SK-N-SH treated with all-trans-retinoic acid at 6 μM for 48 hours (cell line): ENCODE data around the gene PSMA4.
A peak's percentile ranks its signal among the peaks of the same experiment; 100 is the strongest.

ENCODE experiments used
- ATAC-seq: fragments of 200-7000 bp; cut with Tn5 transposase; 3 replicates; pipeline ENCODE4 v1.9.1; 2020; ENCODE audit warnings: mild to moderate bottlenecking, moderate library complexity
- ARNTL ChIP-seq: fragments of 450-650 bp; formaldehyde crosslinking; IDR thresholded peaks from 2 replicates; pipeline ENCODE4 v1.5.0; 2020; ENCODE audit warnings: low read depth, mild to moderate bottlenecking, moderate library complexity, borderline replicate concordance
- BACH2 ChIP-seq: fragments of 250-450 bp; sonication (Bioruptor Pico); IDR thresholded peaks from 2 replicates; pipeline ENCODE4 v1.9.0; 2021; ENCODE audit warnings: mild to moderate bottlenecking, borderline replicate concordance
- CSDC2 ChIP-seq: fragments of 250-450 bp; sonication (Bioruptor Pico); IDR thresholded peaks from 2 replicates; pipeline ENCODE4 v1.5.0; 2020; ENCODE audit warnings: mild to moderate bottlenecking, moderate library complexity
- ESRRG ChIP-seq: fragments of 250-450 bp; sonication (Bioruptor Pico); IDR thresholded peaks from 2 replicates; pipeline ENCODE4 v1.6.1; 2021; ENCODE audit warnings: mild to moderate bottlenecking
- ISL1 ChIP-seq: fragments of 250-450 bp; sonication (Bioruptor Pico); IDR thresholded peaks from 2 replicates; pipeline ENCODE4 v2.1.2; 2022; ENCODE audit warnings: mild to moderate bottlenecking, moderate library complexity
- OSR1 ChIP-seq: fragments of 250-450 bp; sonication (Bioruptor Pico); IDR thresholded peaks from 2 replicates; pipeline ENCODE4 v1.8.0; 2022; ENCODE audit warnings: moderate library complexity, mild to moderate bottlenecking, inconsistent platforms
- PPARA ChIP-seq: fragments of 250-450 bp; sonication (Bioruptor Pico); IDR thresholded peaks from 2 replicates; pipeline ENCODE4 v1.5.0; 2020; ENCODE audit warnings: mild to moderate bottlenecking, borderline replicate concordance
- SNAI2 ChIP-seq: fragments of 250-450 bp; sonication (Bioruptor Pico); IDR thresholded peaks from 2 replicates; pipeline ENCODE4 v1.5.0; 2020; ENCODE audit warnings: mild to moderate bottlenecking, moderate library complexity
- TCF4 ChIP-seq: fragments of 250-450 bp; sonication (Bioruptor Pico); IDR thresholded peaks from 2 replicates; pipeline ENCODE4 v1.8.0; 2021; ENCODE audit warnings: mild to moderate bottlenecking, moderate library complexity, borderline replicate concordance
- TOX ChIP-seq: fragments of 250-450 bp; sonication (Bioruptor Pico); IDR thresholded peaks from 2 replicates; pipeline ENCODE4 v1.8.0; 2021; ENCODE audit warnings: mild to moderate bottlenecking, moderate library complexity, borderline replicate concordance
- ZC3H10 ChIP-seq: fragments of 250-450 bp; sonication (Bioruptor Pico); IDR thresholded peaks from 2 replicates; pipeline ENCODE4 v1.5.1; 2021; ENCODE audit warnings: mild to moderate bottlenecking, moderate library complexity
- ZFP3 ChIP-seq: fragments of 250-450 bp; sonication (Bioruptor Pico); IDR thresholded peaks from 2 replicates; pipeline ENCODE4 v1.5.0; 2020; ENCODE audit warnings: mild to moderate bottlenecking, moderate library complexity
- ZNF565 ChIP-seq: fragments of 450-650 bp; formaldehyde crosslinking; conservative IDR thresholded peaks from 2 replicates; pipeline ENCODE4 v1.5.0; 2020; ENCODE audit warnings: low read depth, mild to moderate bottlenecking, moderate library complexity
- ZNF8 ChIP-seq: fragments of 450-650 bp; formaldehyde crosslinking; IDR thresholded peaks from 2 replicates; pipeline ENCODE4 v1.5.0; 2020; ENCODE audit warnings: mild to moderate bottlenecking, moderate library complexity
- TF ChIP-seq, protein P1 (sequence below): fragments of 250-450 bp; sonication (Bioruptor Pico); IDR thresholded peaks from 2 replicates; pipeline ENCODE4 v1.5.1; 2020; ENCODE audit warnings: low read depth, mild to moderate bottlenecking, moderate library complexity
- TF ChIP-seq, protein P2 (sequence below): fragments of 250-450 bp; sonication (Bioruptor Pico); IDR thresholded peaks from 2 replicates; pipeline ENCODE4 v1.8.0; 2021; ENCODE audit warnings: low read depth, mild to moderate bottlenecking, moderate library complexity, borderline replicate concordance
- TF ChIP-seq, protein P3 (sequence below): fragments of 250-450 bp; sonication (Bioruptor Pico); IDR thresholded peaks from 2 replicates; pipeline ENCODE4 v1.5.1; 2021; ENCODE audit warnings: mild to moderate bottlenecking, moderate library complexity
- TF ChIP-seq, protein P4 (sequence below): fragments of 250-450 bp; sonication (Bioruptor Pico); IDR thresholded peaks from 2 replicates; pipeline ENCODE4 v1.5.0; 2020; ENCODE audit warnings: mild to moderate bottlenecking, moderate library complexity

Gene PSMA4

DNA sequence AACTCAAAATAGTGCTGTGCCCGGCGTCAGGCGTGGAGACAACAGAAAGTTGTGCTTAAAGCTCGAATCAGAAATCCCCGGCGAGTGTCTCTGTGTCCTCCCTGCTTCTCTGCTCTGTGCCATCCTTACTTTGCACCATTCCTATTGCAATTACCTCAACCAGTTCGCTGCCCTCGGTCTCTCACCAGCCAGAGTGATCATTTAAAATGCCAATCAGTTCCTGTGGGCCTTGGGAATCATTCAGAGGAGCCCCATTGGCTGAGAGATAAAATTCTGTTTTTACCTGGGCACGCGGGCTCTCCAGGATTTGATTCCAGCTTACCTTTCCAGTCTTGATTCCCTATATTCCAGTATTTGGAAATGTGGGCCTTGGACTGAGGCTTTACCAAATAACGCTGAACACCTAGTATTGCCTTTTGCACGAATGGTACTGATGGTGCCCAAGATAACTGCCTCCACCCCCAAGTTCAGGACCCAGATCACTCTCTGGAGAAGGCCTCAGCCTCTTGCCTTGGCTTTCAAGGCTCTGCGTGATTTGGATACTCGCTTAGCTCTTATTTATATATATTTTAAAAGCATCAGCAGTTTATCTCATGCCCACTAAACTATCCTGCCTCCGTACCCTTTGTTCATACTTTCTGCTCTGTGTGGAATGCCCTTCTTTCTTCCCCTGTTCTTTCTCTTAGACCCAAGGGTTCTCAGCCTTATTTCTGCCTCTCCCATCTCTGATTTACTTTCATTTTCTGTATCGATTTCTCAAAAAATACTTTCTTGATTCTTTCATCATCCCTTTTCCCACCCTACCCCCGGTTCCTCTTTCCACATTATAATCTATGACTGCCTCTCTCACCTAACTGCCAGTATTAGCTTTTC lies 863 bp downstream of the PSMA4 start:
- TF ChIP-seq ZNF8 (no peak), ZNF565 (CRISPR knock-in tag) (no peak), ISL1 (no peak)
- TF ChIP-seq, protein P1, sequence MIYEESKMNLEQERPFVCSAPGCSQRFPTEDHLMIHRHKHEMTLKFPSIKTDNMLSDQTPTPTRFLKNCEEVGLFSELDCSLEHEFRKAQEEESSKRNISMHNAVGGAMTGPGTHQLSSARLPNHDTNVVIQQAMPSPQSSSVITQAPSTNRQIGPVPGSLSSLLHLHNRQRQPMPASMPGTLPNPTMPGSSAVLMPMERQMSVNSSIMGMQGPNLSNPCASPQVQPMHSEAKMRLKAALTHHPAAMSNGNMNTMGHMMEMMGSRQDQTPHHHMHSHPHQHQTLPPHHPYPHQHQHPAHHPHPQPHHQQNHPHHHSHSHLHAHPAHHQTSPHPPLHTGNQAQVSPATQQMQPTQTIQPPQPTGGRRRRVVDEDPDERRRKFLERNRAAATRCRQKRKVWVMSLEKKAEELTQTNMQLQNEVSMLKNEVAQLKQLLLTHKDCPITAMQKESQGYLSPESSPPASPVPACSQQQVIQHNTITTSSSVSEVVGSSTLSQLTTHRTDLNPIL (CRISPR knock-in tag): no peak
- TF ChIP-seq, protein P2, sequence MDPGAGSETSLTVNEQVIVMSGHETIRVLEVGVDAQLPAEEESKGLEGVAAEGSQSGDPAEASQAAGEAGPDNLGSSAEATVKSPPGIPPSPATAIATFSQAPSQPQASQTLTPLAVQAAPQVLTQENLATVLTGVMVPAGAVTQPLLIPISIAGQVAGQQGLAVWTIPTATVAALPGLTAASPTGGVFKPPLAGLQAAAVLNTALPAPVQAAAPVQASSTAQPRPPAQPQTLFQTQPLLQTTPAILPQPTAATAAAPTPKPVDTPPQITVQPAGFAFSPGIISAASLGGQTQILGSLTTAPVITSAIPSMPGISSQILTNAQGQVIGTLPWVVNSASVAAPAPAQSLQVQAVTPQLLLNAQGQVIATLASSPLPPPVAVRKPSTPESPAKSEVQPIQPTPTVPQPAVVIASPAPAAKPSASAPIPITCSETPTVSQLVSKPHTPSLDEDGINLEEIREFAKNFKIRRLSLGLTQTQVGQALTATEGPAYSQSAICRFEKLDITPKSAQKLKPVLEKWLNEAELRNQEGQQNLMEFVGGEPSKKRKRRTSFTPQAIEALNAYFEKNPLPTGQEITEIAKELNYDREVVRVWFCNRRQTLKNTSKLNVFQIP: no peak
- TF ChIP-seq, protein P3, sequence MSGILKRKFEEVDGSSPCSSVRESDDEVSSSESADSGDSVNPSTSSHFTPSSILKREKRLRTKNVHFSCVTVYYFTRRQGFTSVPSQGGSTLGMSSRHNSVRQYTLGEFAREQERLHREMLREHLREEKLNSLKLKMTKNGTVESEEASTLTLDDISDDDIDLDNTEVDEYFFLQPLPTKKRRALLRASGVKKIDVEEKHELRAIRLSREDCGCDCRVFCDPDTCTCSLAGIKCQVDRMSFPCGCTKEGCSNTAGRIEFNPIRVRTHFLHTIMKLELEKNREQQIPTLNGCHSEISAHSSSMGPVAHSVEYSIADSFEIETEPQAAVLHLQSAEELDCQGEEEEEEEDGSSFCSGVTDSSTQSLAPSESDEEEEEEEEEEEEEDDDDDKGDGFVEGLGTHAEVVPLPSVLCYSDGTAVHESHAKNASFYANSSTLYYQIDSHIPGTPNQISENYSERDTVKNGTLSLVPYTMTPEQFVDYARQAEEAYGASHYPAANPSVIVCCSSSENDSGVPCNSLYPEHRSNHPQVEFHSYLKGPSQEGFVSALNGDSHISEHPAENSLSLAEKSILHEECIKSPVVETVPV (CRISPR knock-in tag): no peak

DNA sequence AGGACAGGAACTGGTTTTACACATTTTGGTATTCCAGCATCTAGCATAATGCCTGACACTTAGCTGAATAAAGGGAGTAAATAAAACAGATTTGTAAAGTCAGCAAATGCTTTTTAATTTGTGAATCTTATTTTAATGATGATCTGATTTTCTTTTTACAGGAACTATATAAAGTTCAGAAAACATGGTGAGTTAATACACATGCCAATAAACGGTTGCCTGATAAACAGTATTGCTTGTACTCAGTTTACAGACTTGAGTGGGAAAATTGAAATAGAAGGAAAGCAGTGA lies 1.4 kb downstream of the PSMA4 start:
- no peak for ATAC-seq
- TF ChIP-seq, protein P3 (CRISPR knock-in tag): no peak
- TF ChIP-seq ESRRG (CRISPR knock-in tag) (no peak), SNAI2 (no peak), CSDC2 (CRISPR knock-in tag) (no peak), TCF4 (CRISPR knock-in tag) (no peak), OSR1 (no peak), ZFP3 (no peak), PPARA (CRISPR knock-in tag) (no peak), BACH2 (CRISPR knock-in tag) (no peak)
- TF ChIP-seq, protein P2: no peak
- TF ChIP-seq, protein P4, sequence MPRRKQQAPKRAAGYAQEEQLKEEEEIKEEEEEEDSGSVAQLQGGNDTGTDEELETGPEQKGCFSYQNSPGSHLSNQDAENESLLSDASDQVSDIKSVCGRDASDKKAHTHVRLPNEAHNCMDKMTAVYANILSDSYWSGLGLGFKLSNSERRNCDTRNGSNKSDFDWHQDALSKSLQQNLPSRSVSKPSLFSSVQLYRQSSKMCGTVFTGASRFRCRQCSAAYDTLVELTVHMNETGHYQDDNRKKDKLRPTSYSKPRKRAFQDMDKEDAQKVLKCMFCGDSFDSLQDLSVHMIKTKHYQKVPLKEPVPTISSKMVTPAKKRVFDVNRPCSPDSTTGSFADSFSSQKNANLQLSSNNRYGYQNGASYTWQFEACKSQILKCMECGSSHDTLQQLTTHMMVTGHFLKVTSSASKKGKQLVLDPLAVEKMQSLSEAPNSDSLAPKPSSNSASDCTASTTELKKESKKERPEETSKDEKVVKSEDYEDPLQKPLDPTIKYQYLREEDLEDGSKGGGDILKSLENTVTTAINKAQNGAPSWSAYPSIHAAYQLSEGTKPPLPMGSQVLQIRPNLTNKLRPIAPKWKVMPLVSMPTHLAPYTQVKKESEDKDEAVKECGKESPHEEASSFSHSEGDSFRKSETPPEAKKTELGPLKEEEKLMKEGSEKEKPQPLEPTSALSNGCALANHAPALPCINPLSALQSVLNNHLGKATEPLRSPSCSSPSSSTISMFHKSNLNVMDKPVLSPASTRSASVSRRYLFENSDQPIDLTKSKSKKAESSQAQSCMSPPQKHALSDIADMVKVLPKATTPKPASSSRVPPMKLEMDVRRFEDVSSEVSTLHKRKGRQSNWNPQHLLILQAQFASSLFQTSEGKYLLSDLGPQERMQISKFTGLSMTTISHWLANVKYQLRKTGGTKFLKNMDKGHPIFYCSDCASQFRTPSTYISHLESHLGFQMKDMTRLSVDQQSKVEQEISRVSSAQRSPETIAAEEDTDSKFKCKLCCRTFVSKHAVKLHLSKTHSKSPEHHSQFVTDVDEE (CRISPR knock-in tag): no peak

More for the DNA sequence above, 863 bp downstream of the PSMA4 start:
- peak; percentile 59 for ATAC-seq

DNA sequence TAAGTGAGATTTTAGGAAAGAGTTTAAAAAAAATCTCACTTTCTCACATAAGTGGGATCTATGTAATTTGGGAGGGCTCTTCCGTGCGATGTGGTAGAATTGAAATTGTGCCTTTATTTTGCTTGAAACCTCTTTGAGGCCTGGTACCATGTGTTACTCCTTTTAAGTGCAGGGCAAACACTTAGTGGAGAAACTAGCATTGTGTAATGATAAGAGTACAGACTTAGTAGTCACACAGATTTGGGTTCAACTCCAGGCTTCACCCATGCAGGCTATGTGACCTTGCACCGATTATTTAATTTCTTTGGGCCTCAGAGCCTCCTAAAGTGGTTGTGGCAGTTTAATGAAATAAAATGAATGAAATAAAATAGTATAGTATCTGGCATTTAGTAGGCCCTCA lies 2.4 kb downstream of the PSMA4 start:
- ATAC-seq: no peak
- no peak for TF ChIP-seq ESRRG (CRISPR knock-in tag)
- TF ChIP-seq ARNTL (CRISPR knock-in tag): no peak
- no peak for TF ChIP-seq SNAI2
- TF ChIP-seq ISL1: no peak
- TF ChIP-seq, protein P1 (CRISPR knock-in tag): no peak
- TF ChIP-seq, protein P3 (CRISPR knock-in tag): no peak
- TF ChIP-seq ZNF8: no peak
- TF ChIP-seq ZFP3: no peak
- no peak for TF ChIP-seq ZC3H10 (CRISPR knock-in tag)
- no peak for TF ChIP-seq TOX (CRISPR knock-in tag)
